ENCODE measurements around the gene KIFC3. TPM values are rescaled to one million over a fixed set of nuclear protein-coding genes. Genes with fewer than 3 reads are reported as not detected.

KIFC3 gene
- total RNA-seq, 1 donor from 2014 or later = 27.6 TPM

GRCh38 chr16:57726433-57726947 lies 75.8 kb downstream of the KIFC3 start:
- Mint-ChIP-seq H3K9me3 (ENCODE audit: low read depth) (no peaks in the 10 kb centered on the region), H3K36me3 (ENCODE audit: insufficient read depth) (no peaks in the 10 kb centered on the region), H3K27me3 (no peaks in the 10 kb centered on the region), H3K4me1 (ENCODE audit: low read depth) (peaks cover 5% of the 10 kb centered on the region), H3K27ac (no peak overlapping the region), H3K4me3 (ENCODE audit: low read depth) (no peak overlapping the region)
- no peak for TF ChIP-seq CTCF (IDR thresholded peaks at IDR 0.05; ENCODE audit: unreplicated experiment)
- DNase-seq (ENCODE audit: low spot score, unreplicated experiment) = no peak

GRCh38 chr16:57725976-57726375 lies 76.3 kb downstream of the KIFC3 start:
- H3K27me3 Mint-ChIP-seq = no peaks in the 10 kb centered on the region
- no peaks in the 10 kb centered on the region for H3K9me3 Mint-ChIP-seq (ENCODE audit: low read depth)
- no peak for DNase-seq (ENCODE audit: low spot score, unreplicated experiment)
- no peak for TF ChIP-seq CTCF (IDR thresholded peaks at IDR 0.05; ENCODE audit: unreplicated experiment)
- H3K27ac Mint-ChIP-seq = no peak overlapping the region
- no peak overlapping the region for H3K4me3 Mint-ChIP-seq (ENCODE audit: low read depth)
- H3K36me3 Mint-ChIP-seq (ENCODE audit: insufficient read depth) = no peaks in the 10 kb centered on the region
- peaks cover 2% of the 10 kb centered on the region for H3K4me1 Mint-ChIP-seq (ENCODE audit: low read depth)

- Mint-ChIP-seq H3K27me3 (no peaks in the 10 kb centered on the region), H3K9me3 (ENCODE audit: low read depth) (no peaks in the 10 kb centered on the region), H3K4me3 (ENCODE audit: low read depth) (no peak overlapping the region), H3K4me1 (ENCODE audit: low read depth) (peaks cover 2% of the 10 kb centered on the region), H3K36me3 (ENCODE audit: insufficient read depth) (no peaks in the 10 kb centered on the region), H3K27ac (no peak overlapping the region)
- TF ChIP-seq CTCF (IDR thresholded peaks at IDR 0.05; ENCODE audit: unreplicated experiment) = no peak
- no peak for DNase-seq (ENCODE audit: low spot score, unreplicated experiment)
Measured at GRCh38 chr16:57725554-57725953, 76.7 kb downstream of the KIFC3 start.

- Mint-ChIP-seq H3K36me3 (ENCODE audit: insufficient read depth) (no peaks in the 10 kb centered on the region), H3K4me1 (ENCODE audit: low read depth) (peaks cover 3% of the 10 kb centered on the region), H3K27me3 (no peaks in the 10 kb centered on the region), H3K4me3 (ENCODE audit: low read depth) (no peak overlapping the region), H3K27ac (no peak overlapping the region), H3K9me3 (ENCODE audit: low read depth) (no peaks in the 10 kb centered on the region)
- no peak for DNase-seq (ENCODE audit: low spot score, unreplicated experiment)
- TF ChIP-seq CTCF (IDR thresholded peaks at IDR 0.05; ENCODE audit: unreplicated experiment) = no peak
Measured at GRCh38 chr16:57725151-57725550, 77.1 kb downstream of the KIFC3 start.

DNA sequence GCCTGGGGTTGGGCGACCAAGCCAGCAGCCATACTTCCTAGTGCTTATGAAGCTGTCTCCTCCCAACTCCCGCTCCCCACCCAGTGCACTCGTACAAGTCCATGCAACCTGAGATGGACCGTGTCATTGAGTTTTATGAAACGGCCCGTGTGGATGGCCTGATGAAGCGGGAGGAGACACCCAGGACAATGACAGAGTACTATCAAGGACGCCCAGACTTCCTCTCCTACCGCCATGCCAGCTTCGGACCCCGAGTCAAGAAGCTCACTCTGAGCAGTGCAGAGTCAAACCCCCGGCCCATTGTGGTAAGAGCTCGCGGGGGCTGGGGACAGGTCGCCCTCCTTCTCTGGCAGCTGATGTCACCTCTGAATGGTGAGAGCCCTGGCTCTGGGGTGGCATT lies 77.8 kb downstream of the KIFC3 start:
- Mint-ChIP-seq H3K27ac (no peak overlapping the region), H3K27me3 (no peaks in the 10 kb centered on the region), H3K9me3 (ENCODE audit: low read depth) (no peaks in the 10 kb centered on the region), H3K4me1 (ENCODE audit: low read depth) (peaks cover 3% of the 10 kb centered on the region), H3K36me3 (ENCODE audit: insufficient read depth) (no peaks in the 10 kb centered on the region), H3K4me3 (ENCODE audit: low read depth) (no peak overlapping the region)
- TF ChIP-seq CTCF (IDR thresholded peaks at IDR 0.05; ENCODE audit: unreplicated experiment) = no peak
- no peak for DNase-seq (ENCODE audit: low spot score, unreplicated experiment)
